ENCODE measurements around the gene CASK.

GRCh38 chrX:41472231-41472815 lies 451.0 kb downstream of the CASK start:
- TF ChIP-seq CTCF (IDR thresholded peaks at IDR 0.05; ENCODE audit: borderline replicate concordance, extremely low read depth, low read length, poor library complexity, severe bottlenecking) (no peak), EZH2 (IDR thresholded peaks at IDR 0.05; ENCODE audit: borderline replicate concordance, low read depth, low read length, severe bottlenecking) (no peak)

All from DND-41 (cell line).